ENCODE measurements around the gene HOXC5.

- no peak for TF ChIP-seq POLR2A (IDR thresholded peaks at IDR 0.05)
- no peak for TF ChIP-seq CTCF (IDR thresholded peaks at IDR 0.05)
- no peak for TF ChIP-seq POLR2AphosphoS5 (IDR thresholded peaks at IDR 0.05)
These were observed 40.4 kb upstream of the HOXC5 start for GRCh38 chr12:53992377-53992889.
